Gastroesophageal sphincter (tissue), 3 donors: ENCODE results near the gene SHC4.

Experiments
- CTCF ChIP-seq, 4 experiments: fragments of 200-600 bp in 2 of 4; fragments of 450-650 bp in 2 of 4; sonication (generic) in 1 of 4; IDR thresholded peaks; one replicate each; pipeline ENCODE4 v1.5.1; 2017 to 2019; ENCODE audit warnings: antibody characterized with exemption in 4 of 4, mild to moderate bottlenecking in 2 of 4, moderate library complexity in 2 of 4
- EP300 ChIP-seq: sonication (generic); formaldehyde crosslinking; IDR thresholded peaks from one replicate; pipeline ENCODE4 v1.6.1; 2017; ENCODE audit warnings: antibody characterized with exemption, mild to moderate bottlenecking
- POLR2A ChIP-seq, 2 donors: fragments of 450-650 bp; IDR thresholded peaks; one replicate each; pipeline ENCODE4 v1.6.1; 2017; ENCODE audit warnings: antibody characterized with exemption in 2 of 2, mild to moderate bottlenecking in 2 of 2, moderate library complexity in 1 of 2

DNA sequence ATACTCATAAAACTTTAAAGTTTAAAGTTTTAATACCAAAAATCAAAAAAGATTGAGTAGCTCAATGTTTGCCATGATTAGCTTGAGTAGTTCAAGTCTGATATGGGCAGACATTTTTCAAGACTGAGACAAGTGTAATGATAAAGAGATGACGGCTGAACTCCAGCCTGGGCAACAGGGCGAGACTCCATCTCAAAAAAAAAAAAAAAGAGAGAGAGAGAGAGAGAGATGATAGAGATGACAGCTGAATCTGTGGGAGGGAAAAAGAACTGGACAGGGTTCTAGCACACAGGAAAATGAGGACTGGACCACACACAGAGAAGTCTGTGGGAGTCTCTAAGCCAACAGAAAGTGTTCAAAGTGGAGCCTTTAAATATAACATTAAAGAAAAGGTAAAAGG lies 178.0 kb downstream of the SHC4 start:
- no peak for TF ChIP-seq CTCF (IDR thresholded peaks at IDR 0.05)
- TF ChIP-seq POLR2A (IDR thresholded peaks at IDR 0.05), result no peak
- TF ChIP-seq EP300, result no peak
